MM.1S (cell line): ENCODE data around the gene RAB11FIP4.

Experiments
- CTCF ChIP-seq: fragments of 300-600 bp; sonication (generic); IDR thresholded peaks from 2 replicates; pipeline ENCODE4 v1.5.1; 2016; ENCODE audit warnings: antibody characterized with exemption, low read length, mixed read lengths
- EZH2 ChIP-seq: fragments of 300-600 bp; sonication (generic); optimal IDR thresholded peaks from 2 replicates; pipeline ENCODE3; 2017; ENCODE audit warnings: low read depth, mild to moderate bottlenecking, antibody characterized with exemption, low read length, mixed read lengths
- EZH2phosphoT487 ChIP-seq: fragments of 300-600 bp; sonication (generic); IDR thresholded peaks from 2 replicates; pipeline ENCODE4 v1.6.1; 2018; ENCODE audit warnings: antibody characterized with exemption, low read length

GRCh38 chr17:31490671-31491375 is 99.3 kb downstream of the RAB11FIP4 start:
- TF ChIP-seq CTCF (no peak), EZH2phosphoT487 (no peak), EZH2 (no peak)
